ENCODE measurements around the gene SEMA3B.

DNA sequence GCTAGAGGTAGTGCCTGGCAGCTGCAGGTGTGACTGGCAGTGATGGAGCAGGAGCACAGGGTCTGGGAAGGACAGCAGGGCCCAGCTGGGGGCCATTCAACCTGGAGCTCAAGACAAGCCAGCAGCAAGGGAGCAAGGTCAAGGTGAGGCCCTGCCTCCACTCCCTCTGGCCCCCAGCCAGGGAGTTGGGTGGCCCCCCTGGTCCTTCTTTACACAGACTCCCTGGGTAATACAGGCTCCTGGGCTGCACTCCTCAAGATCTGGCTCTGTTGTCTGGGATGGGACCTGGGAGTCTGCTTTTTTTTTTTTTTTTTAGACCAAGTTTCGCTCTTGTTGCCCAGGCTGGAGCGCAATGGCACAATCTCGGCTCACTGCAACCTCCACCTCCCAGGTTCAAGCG is 18.4 kb upstream of the SEMA3B start:
- TF ChIP-seq, protein P1, sequence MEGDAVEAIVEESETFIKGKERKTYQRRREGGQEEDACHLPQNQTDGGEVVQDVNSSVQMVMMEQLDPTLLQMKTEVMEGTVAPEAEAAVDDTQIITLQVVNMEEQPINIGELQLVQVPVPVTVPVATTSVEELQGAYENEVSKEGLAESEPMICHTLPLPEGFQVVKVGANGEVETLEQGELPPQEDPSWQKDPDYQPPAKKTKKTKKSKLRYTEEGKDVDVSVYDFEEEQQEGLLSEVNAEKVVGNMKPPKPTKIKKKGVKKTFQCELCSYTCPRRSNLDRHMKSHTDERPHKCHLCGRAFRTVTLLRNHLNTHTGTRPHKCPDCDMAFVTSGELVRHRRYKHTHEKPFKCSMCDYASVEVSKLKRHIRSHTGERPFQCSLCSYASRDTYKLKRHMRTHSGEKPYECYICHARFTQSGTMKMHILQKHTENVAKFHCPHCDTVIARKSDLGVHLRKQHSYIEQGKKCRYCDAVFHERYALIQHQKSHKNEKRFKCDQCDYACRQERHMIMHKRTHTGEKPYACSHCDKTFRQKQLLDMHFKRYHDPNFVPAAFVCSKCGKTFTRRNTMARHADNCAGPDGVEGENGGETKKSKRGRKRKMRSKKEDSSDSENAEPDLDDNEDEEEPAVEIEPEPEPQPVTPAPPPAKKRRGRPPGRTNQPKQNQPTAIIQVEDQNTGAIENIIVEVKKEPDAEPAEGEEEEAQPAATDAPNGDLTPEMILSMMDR (IDR thresholded peaks at IDR 0.05), result no peak
- TF ChIP-seq POLR2A (IDR thresholded peaks at IDR 0.05), result no peak
